HG03159 (cell line): ENCODE data around the gene MVB12B.

Experiments used
- ATAC-seq: cut with Tn5 transposase; IDR thresholded peaks from one replicate; pipeline ENCODE4 v1.9.1; 2021; ENCODE audit warnings: mild to moderate bottlenecking, moderate library complexity; ENCODE audit not compliant: unreplicated experiment

MVB12B gene

GRCh38 chr9:126329476-126330275, 3.0 kb downstream of the MVB12B start:
- no peak for ATAC-seq

- ATAC-seq, result no peak
Measured at GRCh38 chr9:126330536-126330935, 3.9 kb downstream of the MVB12B start.

- no peak for ATAC-seq
Measured at GRCh38 chr9:126331964-126332748, 5.5 kb downstream of the MVB12B start.

- no peak for ATAC-seq
Measured at GRCh38 chr9:126334721-126335621, 8.3 kb downstream of the MVB12B start.

GRCh38 chr9:126335837-126336735, 9.5 kb downstream of the MVB12B start:
- no peak for ATAC-seq

GRCh38 chr9:126336736-126337325, 10.2 kb downstream of the MVB12B start:
- ATAC-seq, result no peak

- no peak for ATAC-seq
Measured at GRCh38 chr9:126337729-126338372, 11.2 kb downstream of the MVB12B start.

GRCh38 chr9:126338945-126339344, 12.3 kb downstream of the MVB12B start:
- no peak for ATAC-seq

GRCh38 chr9:126341426-126341825, 14.8 kb downstream of the MVB12B start:
- no peak for ATAC-seq

GRCh38 chr9:126341902-126342301, 15.3 kb downstream of the MVB12B start:
- no peak for ATAC-seq

- no peak for ATAC-seq
Measured at GRCh38 chr9:126342621-126343031, 16.0 kb downstream of the MVB12B start.

- ATAC-seq, result no peak
Measured at GRCh38 chr9:126343271-126343700, 16.7 kb downstream of the MVB12B start.

GRCh38 chr9:126346031-126346430, 19.4 kb downstream of the MVB12B start:
- ATAC-seq, result no peak

- ATAC-seq, result no peak
Measured at GRCh38 chr9:126347093-126347492, 20.5 kb downstream of the MVB12B start.

GRCh38 chr9:126347911-126348760, 21.5 kb downstream of the MVB12B start:
- no peak for ATAC-seq

GRCh38 chr9:126348911-126349550, 22.4 kb downstream of the MVB12B start:
- ATAC-seq, result no peak

- no peak for ATAC-seq
Measured at GRCh38 chr9:126354887-126355770, 28.5 kb downstream of the MVB12B start.
